ENCODE data around the gene P2RX6.

The P2RX6 gene

DNA sequence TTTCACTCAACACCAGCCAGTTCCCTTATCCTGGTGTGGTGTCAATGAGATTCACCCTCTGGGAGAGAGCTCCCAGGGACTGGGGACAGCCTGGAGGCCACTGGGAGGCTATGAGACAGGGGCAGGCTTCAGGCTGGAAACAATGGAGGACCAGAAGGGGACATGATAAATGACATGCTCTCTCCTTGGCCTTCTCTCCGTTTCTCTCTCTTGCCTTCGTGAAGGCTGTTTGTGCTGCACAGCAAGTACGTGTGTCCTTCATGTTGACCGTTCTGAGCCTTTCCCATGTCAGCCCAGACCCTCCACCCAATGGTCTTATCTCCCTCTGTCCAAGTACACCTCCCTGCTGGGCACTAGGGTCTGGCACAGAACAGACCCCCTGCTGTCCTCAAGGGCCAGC is 34.4 kb upstream of the P2RX6 start:
- no peak for DNase-seq

DNA sequence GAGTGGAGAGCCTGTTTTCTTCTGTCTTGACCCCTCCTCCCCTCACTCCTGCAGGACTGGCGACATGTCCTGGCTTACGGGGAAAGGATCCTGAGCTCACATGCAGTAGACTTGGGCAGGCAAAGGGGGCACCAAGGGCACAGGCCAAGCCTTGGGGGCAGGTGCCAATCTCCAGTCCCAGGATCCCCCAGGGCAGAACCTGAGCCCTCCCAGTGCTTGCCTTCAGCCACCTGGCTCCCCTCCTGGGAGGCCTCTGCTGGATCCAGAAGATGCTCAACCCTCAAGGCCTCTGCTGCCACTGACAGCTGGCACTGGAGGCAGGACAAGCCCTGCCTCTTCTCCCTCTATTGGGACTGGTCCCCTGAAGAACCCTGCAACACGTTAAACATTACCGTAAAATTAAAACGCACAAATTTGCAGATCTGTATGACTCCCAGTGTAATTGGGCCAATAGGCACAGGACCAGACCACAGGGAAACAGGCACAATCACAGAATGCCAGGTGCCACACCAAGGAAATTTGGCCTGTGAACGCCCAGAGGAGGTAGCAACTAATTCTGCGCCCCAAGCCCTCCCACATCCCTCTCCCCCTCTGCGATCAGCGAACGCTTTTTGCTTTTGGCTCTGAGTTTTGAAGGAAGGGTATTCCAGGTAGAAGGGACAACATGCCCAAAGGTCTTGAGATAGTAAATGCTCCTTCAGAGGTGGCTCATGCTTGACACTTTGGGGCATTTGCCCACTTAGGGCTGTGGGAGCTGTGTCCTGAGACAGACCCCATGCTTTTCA is 33.8 kb upstream of the P2RX6 start:
- DNase-seq: no peak

GRCh38 chr22:20981787-20982562 is 33.0 kb upstream of the P2RX6 start, which contains the start of gene LZTR1:
Gene LZTR1 (plus strand): TSS chr22:20982297. CDS start chr22:20982372, 75 bp downstream.
- peak; percentile 54 for DNase-seq

GRCh38 chr22:20982563-20982882 is 32.4 kb upstream of the P2RX6 start:
- no peak for DNase-seq

GRCh38 chr22:20983081-20983771 is 31.7 kb upstream of the P2RX6 start:
- no peak for DNase-seq

- no peak for DNase-seq
Observed at GRCh38 chr22:20985720-20986119, 29.2 kb upstream of the P2RX6 start.

- no peak for DNase-seq
Observed at GRCh38 chr22:20986365-20986764, 28.6 kb upstream of the P2RX6 start.

DNA sequence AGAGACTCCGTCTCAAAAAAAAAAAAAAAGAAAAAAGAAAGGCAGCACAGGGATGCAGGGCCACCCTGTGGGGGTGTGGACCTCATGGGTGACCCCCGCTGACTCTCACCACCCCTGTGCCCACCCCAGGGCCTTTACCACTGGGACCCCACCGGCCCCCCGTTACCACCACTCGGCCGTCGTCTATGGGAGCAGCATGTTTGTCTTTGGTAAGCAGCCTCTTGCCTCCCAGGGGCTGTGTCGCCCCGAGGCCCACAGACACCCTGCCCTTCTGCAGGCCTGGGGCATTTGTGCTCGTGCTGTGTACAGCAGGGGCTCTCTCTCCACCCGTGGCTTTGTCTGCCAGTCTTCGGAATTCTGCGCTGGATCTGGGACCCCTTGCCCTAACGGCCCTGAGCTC is 27.6 kb upstream of the P2RX6 start:
- no peak for DNase-seq

DNA sequence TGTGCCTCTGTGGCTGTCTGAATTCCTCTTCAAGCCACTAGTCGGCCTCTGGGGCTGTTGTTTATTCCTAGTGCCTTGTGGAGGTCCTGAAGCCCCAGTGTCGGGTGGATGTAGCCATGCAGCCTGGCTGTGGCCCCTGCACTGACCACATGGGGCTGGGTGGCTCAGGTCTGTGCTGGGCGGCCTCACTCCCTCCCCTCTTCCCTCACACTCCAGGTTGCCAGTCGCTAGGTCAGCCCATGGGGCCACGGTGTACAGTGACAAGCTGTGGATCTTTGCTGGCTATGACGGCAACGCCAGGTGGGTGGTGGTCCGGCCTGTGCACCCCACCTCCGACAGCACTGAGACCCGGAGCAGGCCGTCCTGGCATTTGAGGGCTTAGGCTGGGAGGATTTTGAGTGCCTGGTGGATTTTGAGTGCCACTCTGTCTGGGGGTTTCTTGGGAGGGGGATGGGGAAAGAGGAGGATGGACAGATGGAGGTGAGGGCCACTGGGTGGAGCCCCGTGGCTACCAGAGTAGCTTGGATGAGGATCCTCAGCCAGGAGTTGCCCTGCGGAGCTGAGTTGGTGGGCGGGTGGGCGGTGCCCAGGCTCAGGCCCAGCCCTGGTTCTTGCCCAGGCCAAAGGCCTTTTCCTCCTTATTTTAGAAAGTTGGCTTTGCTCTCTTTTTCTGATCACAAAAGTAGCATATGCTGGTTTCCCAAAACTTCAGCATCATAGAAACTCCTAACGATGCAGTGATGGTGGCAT is 26.2 kb upstream of the P2RX6 start:
- no peak for DNase-seq

DNA sequence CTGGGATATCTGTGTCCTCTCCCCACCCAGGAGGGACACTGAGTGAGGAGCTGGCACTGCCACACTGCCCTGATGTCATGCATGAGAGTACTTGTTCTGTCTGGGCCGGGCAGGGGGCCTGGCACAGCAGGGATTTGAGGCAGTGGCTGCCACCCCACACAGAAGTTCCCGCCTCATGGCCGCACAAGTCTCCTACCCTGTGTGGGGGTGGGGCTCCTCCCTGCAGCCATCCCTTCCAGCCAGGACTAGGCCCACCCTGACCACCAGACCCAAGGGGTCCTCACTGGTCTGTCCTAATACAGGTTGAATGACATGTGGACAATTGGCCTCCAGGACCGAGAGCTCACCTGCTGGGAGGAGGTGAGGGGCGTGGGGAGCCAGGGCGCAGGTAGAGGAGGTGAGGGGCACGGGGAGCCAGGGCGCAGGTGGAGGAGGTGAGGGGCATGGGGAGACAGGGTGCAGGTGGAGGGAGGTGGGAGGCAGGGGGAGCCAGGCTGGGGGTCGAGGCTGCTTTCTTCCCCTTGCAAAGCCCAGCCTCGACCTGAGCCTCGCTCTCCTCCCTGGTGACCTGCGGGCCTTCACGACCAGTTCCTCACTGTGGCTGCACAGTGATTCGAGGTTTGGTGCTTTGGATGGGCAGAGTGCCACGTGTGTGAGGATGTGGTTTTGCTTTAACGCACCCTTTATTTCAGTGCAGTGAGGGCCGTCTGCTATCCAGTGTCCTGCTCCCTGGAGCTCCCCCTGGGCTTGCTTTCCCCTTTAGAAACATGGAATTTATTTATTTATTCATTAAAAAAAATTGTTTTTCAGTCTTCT is 25.4 kb upstream of the P2RX6 start:
- DNase-seq: no peak

GRCh38 chr22:20990184-20991180 is 24.5 kb upstream of the P2RX6 start:
- DNase-seq: no peak

GRCh38 chr22:20991252-20992055 is 23.5 kb upstream of the P2RX6 start:
- no peak for DNase-seq

- DNase-seq: no peak
Observed at GRCh38 chr22:20992056-20992442, 22.9 kb upstream of the P2RX6 start.

DNA sequence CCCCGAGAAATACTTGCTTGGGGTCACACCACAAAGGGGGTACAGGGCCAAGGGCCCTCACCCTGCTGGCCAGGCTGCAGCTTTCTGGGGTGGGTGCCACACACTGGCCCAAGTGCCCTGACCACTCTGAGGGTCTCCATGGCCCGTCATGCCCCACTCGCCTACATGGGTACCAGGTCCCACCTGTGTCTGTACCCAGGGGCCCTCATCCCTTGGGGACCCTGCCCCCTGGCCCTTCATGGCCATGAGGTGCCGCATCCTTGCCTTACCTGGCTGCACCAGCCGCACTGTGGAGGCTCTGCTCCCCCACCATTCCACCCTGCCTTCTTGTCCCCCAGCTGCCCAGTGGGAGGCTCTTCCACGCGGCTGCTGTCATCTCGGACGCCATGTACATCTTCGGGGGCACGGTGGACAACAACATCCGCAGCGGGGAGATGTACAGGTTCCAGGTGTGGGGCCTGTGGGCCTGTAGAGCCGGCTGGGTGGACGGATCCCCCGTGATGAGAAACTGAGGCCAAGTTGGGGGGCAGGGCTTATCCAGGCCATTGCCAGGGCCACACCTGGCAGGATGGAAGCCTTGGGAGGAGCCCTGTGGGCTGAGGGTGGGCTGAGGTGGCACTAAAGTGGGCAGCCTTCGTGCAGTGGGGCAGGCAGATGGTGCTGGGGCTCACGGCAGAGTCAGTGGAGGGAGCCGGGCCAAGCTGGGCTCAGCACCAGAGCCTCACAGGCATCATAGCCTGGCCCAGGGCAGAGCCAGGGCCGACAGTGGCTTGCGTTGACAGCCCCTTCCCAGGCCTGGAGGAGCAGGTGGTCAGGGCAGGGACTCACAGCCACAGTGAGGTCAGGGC is 22.3 kb upstream of the P2RX6 start:
- DNase-seq: no peak

DNA sequence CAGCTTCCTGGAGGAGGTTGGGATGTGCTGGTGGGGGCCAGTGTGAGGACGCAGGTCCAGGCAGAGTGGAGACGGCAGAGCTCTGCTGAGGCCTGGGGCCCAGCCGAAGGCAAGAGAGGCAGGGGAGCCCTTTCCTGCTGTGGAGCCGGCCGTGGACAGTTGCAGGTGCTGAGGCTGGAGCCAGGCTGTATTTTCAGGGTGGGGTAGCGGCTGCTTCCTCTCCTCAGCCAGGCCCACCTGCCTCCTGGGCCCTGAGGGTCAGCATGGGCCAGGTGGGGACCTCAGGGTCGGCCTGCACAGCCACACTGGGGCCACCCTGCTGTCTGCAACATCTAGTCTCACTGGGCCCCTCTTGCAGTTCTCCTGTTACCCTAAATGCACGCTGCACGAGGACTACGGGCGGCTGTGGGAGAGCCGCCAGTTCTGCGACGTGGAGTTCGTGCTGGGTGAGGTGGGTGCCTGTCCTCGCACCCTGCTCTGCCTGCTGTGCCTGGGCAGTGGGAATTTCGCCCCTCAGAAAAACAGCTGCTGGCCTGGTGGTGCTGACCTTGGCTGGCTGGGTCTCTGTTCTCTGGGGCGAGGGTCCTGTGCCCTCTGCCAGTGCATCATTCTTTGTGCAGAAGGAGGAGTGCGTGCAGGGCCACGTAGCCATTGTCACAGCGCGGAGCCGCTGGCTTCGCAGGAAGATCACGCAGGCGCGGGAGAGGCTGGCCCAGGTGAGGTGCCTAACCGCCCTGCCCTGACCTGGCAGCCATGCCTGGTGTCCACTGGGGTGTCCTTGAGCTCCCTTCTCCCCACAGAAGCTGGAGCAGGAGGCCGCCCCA is 21.4 kb upstream of the P2RX6 start:
- DNase-seq: no peak

DNA sequence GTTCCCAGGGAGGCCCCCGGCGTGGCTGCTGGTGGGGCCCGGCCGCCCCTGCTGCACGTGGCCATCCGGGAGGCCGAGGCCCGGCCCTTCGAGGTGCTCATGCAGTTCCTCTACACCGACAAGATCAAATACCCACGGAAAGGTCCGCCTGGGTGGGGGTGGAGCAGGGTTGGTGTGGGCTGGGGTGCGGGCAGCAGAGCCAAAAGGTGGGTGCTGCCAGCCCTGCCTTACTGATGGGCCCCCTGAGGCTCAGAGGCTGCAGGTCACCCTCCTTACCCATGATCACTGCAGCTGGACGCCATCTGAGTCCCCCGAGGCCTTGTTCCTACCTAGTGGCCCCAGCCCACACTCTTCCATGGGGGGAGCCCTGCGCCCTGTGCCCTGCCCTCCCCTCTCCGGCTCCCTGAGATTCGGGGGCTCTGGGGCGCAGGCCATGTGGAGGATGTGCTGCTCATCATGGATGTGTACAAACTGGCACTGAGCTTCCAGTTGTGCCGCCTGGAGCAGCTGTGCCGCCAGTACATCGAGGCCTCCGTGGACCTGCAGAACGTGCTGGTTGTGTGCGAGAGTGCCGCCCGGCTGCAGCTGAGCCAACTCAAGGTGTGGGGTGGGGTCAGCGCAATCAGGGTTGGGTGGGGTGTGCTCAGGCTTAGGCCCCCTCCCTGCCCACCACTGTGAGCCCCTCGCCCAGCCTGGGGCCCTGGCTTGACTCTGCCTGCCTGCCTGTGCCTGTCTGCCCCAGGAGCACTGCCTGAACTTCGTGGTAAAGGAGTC is 20.6 kb upstream of the P2RX6 start:
- no peak for DNase-seq

- DNase-seq: no peak
Observed at GRCh38 chr22:20994902-20995241, 20.1 kb upstream of the P2RX6 start.
